ENCODE data around the gene ENTREP3. TPM values are rescaled to one million over a fixed set of nuclear protein-coding genes. Genes with fewer than 3 reads are reported as not detected.

The ENTREP3 gene
- total and polyA plus RNA-seq, 2 donors (not counting 3 experiments of a cell fraction or from before 2014, with no cell fraction given), result 27.4 to 62.7 TPM

- intact Hi-C loops (cut with micrococcal nuclease) (loop anchor here (2.0 to 5.0 kb wide), 3 partner anchors 17 to 383 kb away; partner anchors contain the start of gene FDPS), dilution Hi-C loops (cut with MboI; ENCODE audit: extremely low pct_ligation_motif_present, low sequenced_read_pairs) (no loop called here)
- H4K20me1 ChIP-seq (replicated peaks; ENCODE audit: control insufficient read depth, extremely low read depth, insufficient read depth, low read length), result no peaks in the 10 kb centered on the region
- H3K4me2 ChIP-seq (ENCODE audit: insufficient read depth, low read length), result peak overlapping the region; percentile 89
- no peaks in the 10 kb centered on the region for H3K36me3 ChIP-seq (ENCODE audit: control insufficient read depth in 2 of 2, extremely low read depth in 1 of 2, insufficient read depth in 2 of 2, low read length in 2 of 2)
- no peaks in the 10 kb centered on the region for H3K9me1 ChIP-seq (replicated peaks; ENCODE audit: control insufficient read depth, extremely low read depth, insufficient read depth, low read length)
- peak overlapping the region; percentile 12 for H2AFZ ChIP-seq (ENCODE audit: low read depth, low read length)
- peak overlapping the region; percentile 87 for H3K27ac ChIP-seq (ENCODE audit: insufficient read depth, low read depth, low read length)
- peaks cover 2% of the 10 kb centered on the region for H3K79me2 ChIP-seq (ENCODE audit: control insufficient read depth, insufficient read depth, low read length)
- TF ChIP-seq MYC (IDR thresholded peaks at IDR 0.05; ENCODE audit: low read depth, low read length) (no peak), FOS (IDR thresholded peaks at IDR 0.05; ENCODE audit: borderline replicate concordance, insufficient read depth, low read length) (no peak)
- TF ChIP-seq, protein P1, sequence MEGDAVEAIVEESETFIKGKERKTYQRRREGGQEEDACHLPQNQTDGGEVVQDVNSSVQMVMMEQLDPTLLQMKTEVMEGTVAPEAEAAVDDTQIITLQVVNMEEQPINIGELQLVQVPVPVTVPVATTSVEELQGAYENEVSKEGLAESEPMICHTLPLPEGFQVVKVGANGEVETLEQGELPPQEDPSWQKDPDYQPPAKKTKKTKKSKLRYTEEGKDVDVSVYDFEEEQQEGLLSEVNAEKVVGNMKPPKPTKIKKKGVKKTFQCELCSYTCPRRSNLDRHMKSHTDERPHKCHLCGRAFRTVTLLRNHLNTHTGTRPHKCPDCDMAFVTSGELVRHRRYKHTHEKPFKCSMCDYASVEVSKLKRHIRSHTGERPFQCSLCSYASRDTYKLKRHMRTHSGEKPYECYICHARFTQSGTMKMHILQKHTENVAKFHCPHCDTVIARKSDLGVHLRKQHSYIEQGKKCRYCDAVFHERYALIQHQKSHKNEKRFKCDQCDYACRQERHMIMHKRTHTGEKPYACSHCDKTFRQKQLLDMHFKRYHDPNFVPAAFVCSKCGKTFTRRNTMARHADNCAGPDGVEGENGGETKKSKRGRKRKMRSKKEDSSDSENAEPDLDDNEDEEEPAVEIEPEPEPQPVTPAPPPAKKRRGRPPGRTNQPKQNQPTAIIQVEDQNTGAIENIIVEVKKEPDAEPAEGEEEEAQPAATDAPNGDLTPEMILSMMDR (IDR thresholded peaks at IDR 0.05; ENCODE audit: extremely low read depth in 1 of 2, insufficient read depth in 1 of 2, low read depth in 1 of 2, low read length in 2 of 2), result no peak
- no peaks in the 10 kb centered on the region for H3K27me3 ChIP-seq (ENCODE audit: control insufficient read depth in 2 of 2, insufficient read depth in 2 of 2, low read length in 2 of 2)
- TSS peak; percentile 86 for BruUV-seq (replicated peaks)
- H3K4me1 ChIP-seq (ENCODE audit: control insufficient read depth, extremely low read depth, insufficient read depth, low read length), result peaks cover 21% of the 10 kb centered on the region
- POLR2A ChIA-PET, result interaction anchor here (1.5 kb wide), 1 partner anchor 15 kb away, joined by 5 read pairs; no protein-coding TSS in a partner anchor
- no peaks in the 10 kb centered on the region for H3K9me3 ChIP-seq (replicated peaks; ENCODE audit: control insufficient read depth, insufficient read depth, low read length)
- CTCF ChIA-PET, result interaction anchor here (0.8 to 4.3 kb wide), 7 partner anchors 15 to 42 kb away, joined by 3 to 69 read pairs (median 6); partner anchors contain the start of gene KRTCAP2
- H3K9ac ChIP-seq (replicated peaks; ENCODE audit: extremely low read depth, insufficient read depth, low read length), result peak overlapping the region; percentile 96
- FAIRE-seq, result peak; percentile 53
- no peak for DNase-seq (ENCODE audit: low read depth, low spot score)
- peak overlapping the region; percentile 30 to 92 (median 82) for H3K4me3 ChIP-seq (replicated peaks in 1 of 3; ENCODE audit: insufficient read depth in 1 of 3, low read depth in 1 of 3, low read length in 3 of 3)
Observed at GRCh38 chr1:155209312-155209721, 46.0 kb downstream of the ENTREP3 start.

Measured in endothelial cell of umbilical vein (primary cell).